ENCODE measurements around the gene FAM32A.
"Not testable (repeated sequence)": the region's sequence is repeated elsewhere in the genome, so short reads cannot be mapped to it uniquely, and the experiment has no call there.

The FAM32A gene

GRCh38 chr19:16166417-16166816, 18.8 kb upstream of the FAM32A start:
- no peak for DNase-seq

- no peak for DNase-seq
Observed at GRCh38 chr19:16167055-16167454, 18.2 kb upstream of the FAM32A start.

- no peak for DNase-seq
Observed at GRCh38 chr19:16168465-16169081, 16.6 kb upstream of the FAM32A start.

GRCh38 chr19:16170134-16170533, 15.1 kb upstream of the FAM32A start:
- DNase-seq = no peak

- DNase-seq = no peak
Observed at GRCh38 chr19:16175954-16176353, 9.3 kb upstream of the FAM32A start.

- DNase-seq = not testable (repeated sequence)
Observed at GRCh38 chr19:16178866-16179265, 6.3 kb upstream of the FAM32A start.

- DNase-seq = no peak
Observed at GRCh38 chr19:16180611-16181010, 4.6 kb upstream of the FAM32A start.

- no peak for DNase-seq
Observed at GRCh38 chr19:16184665-16185122, 516 bp upstream of the FAM32A start.

GRCh38 chr19:16185768-16186123, 536 bp downstream of the FAM32A start:
- peak in 1 of 2 experiments; percentile 20 for DNase-seq

GRCh38 chr19:16188521-16188920, 3.3 kb downstream of the FAM32A start:
- DNase-seq = no peak

- no peak for DNase-seq
Observed at GRCh38 chr19:16190198-16190597, 5.0 kb downstream of the FAM32A start.

GRCh38 chr19:16190736-16191135, 5.5 kb downstream of the FAM32A start:
- no peak for DNase-seq

GRCh38 chr19:16191216-16191908, 6.2 kb downstream of the FAM32A start:
- DNase-seq = no peak

GRCh38 chr19:16193466-16193865, 8.3 kb downstream of the FAM32A start:
- no peak for DNase-seq

GRCh38 chr19:16197188-16197621, 12.0 kb downstream of the FAM32A start:
- DNase-seq = no peak

GRCh38 chr19:16197622-16198369, 12.6 kb downstream of the FAM32A start, which contains the start of gene AP1M1:
Gene AP1M1, plus strand, starts transcription at chr19:16197911. Its CDS starts 116 bp downstream, at chr19:16198027.
- peak; percentile 95 to 99 for DNase-seq

GRCh38 chr19:16198370-16198651, 13.1 kb downstream of the FAM32A start:
- DNase-seq = no peak

GRCh38 chr19:16199275-16199932, 14.2 kb downstream of the FAM32A start:
- no peak for DNase-seq

GRCh38 chr19:16200038-16201010, 15.1 kb downstream of the FAM32A start:
- no peak for DNase-seq

GRCh38 chr19:16201011-16201391, 15.8 kb downstream of the FAM32A start:
- no peak for DNase-seq

GRCh38 chr19:16202320-16203255, 17.4 kb downstream of the FAM32A start:
- no peak for DNase-seq

Data from NCI-H446 (cell line).